OCI-LY3 (cell line): ENCODE measurements around the gene HPCAL1.

Experiments
- CTCF ChIP-seq: fragments of 200-600, 300-600 bp; sonication (generic); IDR thresholded peaks from 2 replicates; pipeline ENCODE4 v1.5.1; 2014; ENCODE audit warnings: antibody characterized with exemption, low read length, low read depth
- EZH2phosphoT487 ChIP-seq: fragments of 200-600 bp; shearing (Covaris generic); IDR thresholded peaks from 2 replicates; pipeline ENCODE4 v1.6.1; 2018; ENCODE audit warnings: antibody characterized with exemption, mixed run types, low read depth

- TF ChIP-seq CTCF (no peak), EZH2phosphoT487 (no peak)
Observed at GRCh38 chr2:10385501-10385900, 82.8 kb downstream of the HPCAL1 start.
